NCI-H1048 (cell line): ENCODE results near the gene GNA15.
A peak's percentile ranks its signal among the peaks of the same experiment; 100 is the strongest.
"Not testable (repeated sequence)": the region's sequence is repeated elsewhere in the genome, so short reads cannot be mapped to it uniquely, and the experiment has no call there.

Experiments
- DNase-seq: peaks from one replicate; lab custom pipeline; 2025; lab: John Stamatoyannopoulos, UW

Gene GNA15

GRCh38 chr19:3149526-3150505, 14.0 kb downstream of the GNA15 start:
- DNase-seq = no peak

DNA sequence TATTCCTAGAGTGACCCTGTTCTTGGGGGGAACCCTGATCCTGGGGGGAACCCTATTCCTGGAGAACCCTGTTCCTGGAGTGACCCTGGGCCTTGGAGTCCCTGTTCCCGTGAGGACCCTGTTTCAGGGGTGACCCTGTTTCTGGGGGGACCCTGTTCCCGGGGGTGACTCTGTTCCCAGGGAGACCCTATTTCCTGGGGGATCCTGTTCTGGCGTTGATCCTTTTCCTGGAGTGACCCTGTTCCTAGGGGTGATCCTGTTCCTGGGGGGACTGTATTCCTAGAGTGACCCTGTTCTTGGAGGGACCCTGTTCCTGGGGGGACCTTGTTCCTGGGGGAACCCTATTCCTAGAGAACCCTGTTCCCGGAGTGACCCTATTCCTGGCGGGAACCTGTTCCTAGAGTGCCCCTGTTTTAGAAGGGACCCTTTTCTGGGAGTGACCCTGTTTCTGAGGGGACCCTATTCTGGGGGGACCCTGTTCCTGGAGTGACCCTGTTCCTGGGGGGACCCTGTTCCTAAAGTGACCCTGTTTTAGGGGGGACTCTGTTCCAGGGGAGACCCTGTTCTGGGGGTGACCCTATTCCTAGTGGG, 15.0 kb downstream of the GNA15 start:
- no peak for DNase-seq

DNA sequence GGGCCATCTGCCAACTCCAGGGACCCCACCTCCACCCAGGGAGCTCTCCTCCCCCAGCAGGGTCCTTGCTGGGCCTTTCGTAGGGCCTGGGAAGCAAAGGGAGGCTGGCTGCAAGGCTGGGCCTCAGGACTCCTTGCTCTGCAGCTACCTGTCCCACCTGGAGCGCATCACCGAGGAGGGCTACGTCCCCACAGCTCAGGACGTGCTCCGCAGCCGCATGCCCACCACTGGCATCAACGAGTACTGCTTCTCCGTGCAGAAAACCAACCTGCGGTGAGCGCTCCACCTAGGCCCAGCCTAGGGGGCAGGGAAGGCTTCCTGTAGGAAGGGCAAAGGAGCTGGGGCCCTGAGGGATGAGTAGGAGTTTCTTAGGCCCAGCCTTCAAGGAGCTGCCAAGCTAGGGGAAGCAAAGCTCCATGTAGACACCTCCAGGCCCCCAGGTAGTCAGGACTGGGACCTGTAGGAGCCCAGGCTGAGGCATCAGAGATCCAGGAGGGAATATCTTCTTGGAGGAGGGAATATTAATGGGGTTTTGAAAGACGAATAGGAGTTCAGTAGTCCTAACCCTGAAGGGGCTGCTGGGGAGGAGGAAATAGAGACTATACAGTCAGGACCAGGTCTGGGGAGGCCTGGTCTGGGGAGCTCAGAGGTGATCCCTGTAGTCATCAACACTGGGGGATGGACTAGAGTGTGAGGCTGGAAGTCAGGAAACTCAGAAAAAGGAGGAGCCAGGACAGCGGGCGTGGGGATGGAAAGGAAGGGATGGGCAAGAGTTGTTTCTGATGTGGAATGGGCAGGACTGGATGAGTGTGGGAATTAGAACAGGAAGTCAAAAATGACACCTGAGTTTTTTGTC, 16.0 kb downstream of the GNA15 start:
- no peak for DNase-seq

DNA sequence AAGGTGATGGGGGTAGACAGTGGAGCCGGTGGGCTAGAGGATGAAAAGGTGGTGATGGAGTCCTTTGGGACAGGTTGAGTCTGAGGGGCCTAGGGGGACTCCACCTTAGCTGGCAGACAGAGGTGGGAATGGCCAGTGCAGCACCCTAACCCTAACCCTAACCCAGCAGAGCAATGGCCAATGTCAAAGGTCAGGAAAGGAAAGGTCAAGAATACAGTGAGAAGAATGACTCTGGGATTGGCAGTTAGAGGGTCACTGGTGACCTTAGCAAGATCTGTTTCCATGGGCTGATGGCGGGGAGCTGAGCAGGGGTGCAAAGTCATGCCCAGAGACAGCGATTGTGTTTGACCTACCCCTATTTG, 16.6 kb downstream of the GNA15 start:
- DNase-seq = no peak

- no peak for DNase-seq
Measured at GRCh38 chr19:3153286-3154230, 17.7 kb downstream of the GNA15 start.

GRCh38 chr19:3154447-3154846, 18.6 kb downstream of the GNA15 start:
- DNase-seq = not testable (repeated sequence)

- no peak for DNase-seq
Measured at GRCh38 chr19:3154957-3155736, 19.3 kb downstream of the GNA15 start.

DNA sequence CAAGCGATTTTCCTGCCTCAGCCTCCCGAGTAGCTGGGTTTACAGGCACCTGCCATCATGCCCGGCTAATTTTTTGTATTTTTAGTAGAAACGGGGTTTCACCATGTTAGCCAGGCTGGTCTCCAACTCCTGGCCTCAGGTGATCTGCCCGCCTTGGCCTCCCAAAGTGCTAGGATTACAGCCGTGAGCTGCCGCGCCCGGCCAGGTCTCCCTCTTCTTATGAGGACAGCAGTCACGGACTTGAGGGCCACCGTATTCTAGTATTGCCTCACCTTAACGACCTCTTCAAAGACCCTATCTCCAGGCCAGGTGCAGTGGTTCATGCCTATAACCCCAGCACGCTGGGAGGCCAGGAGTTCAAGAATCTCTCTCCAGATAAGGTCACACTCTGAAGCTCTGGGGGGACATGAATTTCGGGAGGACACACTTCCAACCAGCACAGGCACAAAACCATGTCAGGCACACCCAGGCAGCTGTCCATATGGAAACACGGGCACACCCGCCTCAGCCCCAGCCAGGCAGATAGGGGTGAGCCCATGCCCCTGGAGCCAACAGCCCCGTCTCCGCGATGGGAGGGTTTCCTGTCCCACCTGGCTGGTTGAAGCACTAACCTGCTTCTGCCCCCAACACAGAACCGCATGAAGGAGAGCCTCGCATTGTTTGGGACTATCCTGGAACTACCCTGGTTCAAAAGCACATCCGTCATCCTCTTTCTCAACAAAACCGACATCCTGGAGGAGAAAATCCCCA, 21.4 kb downstream of the GNA15 start:
- no peak for DNase-seq

DNA sequence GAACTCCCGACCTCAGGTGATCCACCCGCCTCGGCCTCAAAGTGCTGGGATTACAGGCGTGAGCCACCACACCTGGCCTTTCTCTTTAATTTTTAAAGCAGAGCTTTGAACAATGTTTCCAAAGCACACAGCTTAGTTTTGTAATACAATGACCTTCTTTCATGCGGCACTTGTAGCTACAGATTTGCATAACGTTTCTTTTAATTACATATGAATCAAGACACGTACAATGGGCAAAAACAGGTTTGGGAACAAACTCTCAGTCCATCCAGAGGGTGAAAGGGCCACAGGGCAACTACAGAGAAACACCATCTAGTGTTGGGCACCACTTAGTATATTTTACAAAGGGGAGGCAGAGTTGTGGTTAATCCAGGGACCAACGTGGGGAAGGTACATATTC, 23.7 kb downstream of the GNA15 start:
- peak; percentile 74 for DNase-seq

- no peak for DNase-seq
Measured at GRCh38 chr19:3160219-3160618, 24.4 kb downstream of the GNA15 start.

GRCh38 chr19:3161453-3161852, 25.6 kb downstream of the GNA15 start:
- DNase-seq = no peak

GRCh38 chr19:3162418-3163229, 26.8 kb downstream of the GNA15 start:
- DNase-seq = no peak

GRCh38 chr19:3163230-3163886, 27.5 kb downstream of the GNA15 start:
- DNase-seq = peak; percentile 14

DNA sequence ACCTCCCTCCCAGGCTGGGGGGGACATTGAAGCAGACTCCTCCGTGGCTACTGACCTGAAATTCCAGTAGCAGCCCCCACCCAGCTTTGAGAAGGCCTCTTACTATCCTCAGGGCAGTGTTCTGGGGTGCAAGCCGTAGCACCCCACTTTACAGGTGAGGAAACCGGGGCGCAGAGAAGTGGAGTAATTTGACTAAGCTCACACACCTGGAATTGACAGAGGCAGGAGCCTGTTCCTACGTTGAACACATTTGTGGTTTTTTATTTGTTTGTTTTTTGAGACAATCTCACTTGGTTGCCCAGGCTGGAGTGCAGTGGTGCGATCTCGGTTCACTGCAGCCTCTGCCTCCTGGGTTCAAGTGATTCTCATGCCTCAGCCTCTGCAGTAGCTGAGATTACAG, 28.1 kb downstream of the GNA15 start:
- DNase-seq = no peak

DNA sequence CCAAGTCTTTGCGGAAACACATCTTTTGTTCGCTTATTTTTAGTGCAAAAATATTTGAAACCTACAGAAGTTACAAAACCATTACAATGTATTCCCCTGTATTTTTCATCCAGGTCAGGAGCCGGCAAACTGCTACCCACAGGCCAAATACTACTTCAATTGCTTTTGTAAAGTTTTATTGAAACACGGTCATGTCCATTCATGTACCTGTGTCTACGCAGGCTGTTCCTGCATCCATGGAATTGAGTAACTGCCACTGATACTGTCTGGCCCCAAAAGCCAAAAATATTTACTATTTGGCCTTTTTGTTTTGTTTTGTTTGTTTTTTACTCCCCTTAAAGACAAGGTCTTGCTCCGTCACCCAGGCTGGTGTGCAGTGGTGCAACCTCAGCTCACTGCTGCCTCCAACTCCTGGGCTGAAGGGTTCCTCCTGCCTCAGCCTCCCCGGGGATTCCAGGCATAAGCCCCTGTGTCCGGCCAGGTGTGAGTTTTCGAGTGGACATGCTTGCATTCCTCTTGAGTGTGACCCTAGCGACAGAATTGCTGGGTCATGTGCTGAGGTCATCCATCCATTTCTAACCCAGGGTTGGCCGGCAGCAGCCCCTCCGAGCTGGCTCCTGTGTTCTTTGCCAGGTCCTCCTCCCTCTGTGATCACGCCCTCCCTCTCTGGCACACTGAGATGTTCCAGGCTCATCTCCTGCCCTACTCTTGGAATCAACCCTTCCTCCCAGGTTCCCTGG, 31.9 kb downstream of the GNA15 start:
- no peak for DNase-seq

DNA sequence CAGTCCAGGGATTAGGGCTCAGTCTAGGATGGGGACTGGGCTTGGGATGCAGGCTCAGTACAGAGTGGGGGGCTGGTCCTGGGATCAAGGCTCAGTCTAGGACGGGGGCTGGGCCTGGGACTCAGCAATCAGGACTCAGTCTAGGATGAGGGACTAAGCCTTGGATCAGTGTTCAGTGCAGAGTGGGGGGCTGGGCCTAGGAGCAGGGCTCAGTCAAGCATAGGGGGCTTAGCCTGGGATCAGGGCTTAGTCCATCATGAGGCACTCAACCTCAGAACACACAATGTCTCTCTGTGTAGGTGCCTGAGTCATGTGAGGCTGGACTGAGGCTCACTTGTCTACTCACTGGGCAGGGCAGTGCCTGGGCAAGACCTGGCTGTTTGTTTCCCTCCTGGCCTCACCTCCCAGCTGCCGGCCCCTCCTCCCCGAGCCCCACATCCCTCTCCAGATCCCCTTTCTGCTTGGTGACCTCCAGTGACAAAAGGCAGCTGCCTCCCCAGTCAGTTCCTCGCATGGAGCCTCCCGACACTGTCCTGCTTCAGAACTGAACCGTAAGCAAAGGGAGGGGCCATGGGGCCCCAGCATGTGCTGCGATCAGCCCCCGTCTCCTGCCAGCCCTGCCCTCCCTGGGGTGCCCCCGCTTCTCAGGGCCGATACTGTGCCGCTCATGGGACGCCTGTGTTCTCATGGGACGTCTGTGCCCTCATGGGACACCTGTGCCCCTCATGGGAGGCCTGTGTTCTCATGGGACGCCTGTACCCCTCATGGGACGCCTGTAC, 36.2 kb downstream of the GNA15 start:
- no peak for DNase-seq

GRCh38 chr19:3172673-3173000, 36.8 kb downstream of the GNA15 start:
- DNase-seq = not testable (repeated sequence)
